Fibroblast of lung (primary cell): Measurements from ENCODE around the gene CCDC92. TPM values are rescaled to one million over a fixed set of nuclear protein-coding genes. Genes with fewer than 3 reads are reported as not detected.
A peak's percentile ranks its signal among the peaks of the same experiment; 100 is the strongest.

Source experiments
- DNase-seq, 2 donors: peaks; one replicate each; pipeline versions ENCODE4 v3.0.0 to v3.0.0-alpha.2; 2010; ENCODE audit warnings: low read depth in 2 of 2
- H2AFZ ChIP-seq: 2 replicates; pipeline ENCODE4 v1.5.1; 2012; ENCODE audit warnings: low read length, control low read depth, inconsistent platforms
- H3K27ac ChIP-seq: 2 replicates; pipeline ENCODE4 v1.5.1; 2011; ENCODE audit warnings: low read length, control low read depth; ENCODE audit not compliant: insufficient read depth
- H3K27me3 ChIP-seq: 2 replicates; pipeline ENCODE4 v1.5.1; 2011; ENCODE audit warnings: mild to moderate bottlenecking, low read length; ENCODE audit not compliant: control insufficient read depth, insufficient read depth
- H3K36me3 ChIP-seq: 2 replicates; pipeline ENCODE4 v1.5.1; 2011; ENCODE audit warnings: low read length; ENCODE audit not compliant: control insufficient read depth, insufficient read depth
- H3K4me1 ChIP-seq: 2 replicates; pipeline ENCODE4 v1.5.1; 2011; ENCODE audit warnings: low read length; ENCODE audit not compliant: control insufficient read depth, insufficient read depth; ENCODE audit errors: extremely low read depth
- H3K4me2 ChIP-seq: 2 replicates; pipeline ENCODE4 v1.5.1; 2011; ENCODE audit warnings: low read length, control low read depth; ENCODE audit not compliant: insufficient read depth; ENCODE audit errors: extremely low read depth
- H3K4me3 ChIP-seq, 4 experiments: fragments of 200-600 bp in 1 of 4; sonication (generic) in 1 of 4; replicated peaks in 1 of 4; 2 replicates each; pipeline ENCODE4 v1.5.1; 2011 to 2016; ENCODE audit warnings: low read length in 4 of 4, low read depth in 3 of 4, mild to moderate bottlenecking in 3 of 4, control low read depth in 2 of 4, inconsistent platforms in 1 of 4, mixed read lengths in 1 of 4; ENCODE audit not compliant: insufficient read depth in 1 of 4; ENCODE audit errors: control extremely low read depth in 1 of 4
- H3K79me2 ChIP-seq: 2 replicates; pipeline ENCODE4 v1.5.1; 2012; ENCODE audit warnings: mild to moderate bottlenecking, low read length, inconsistent platforms; ENCODE audit not compliant: control insufficient read depth, insufficient read depth
- H3K9ac ChIP-seq: 2 replicates; pipeline ENCODE4 v1.5.1; 2011; ENCODE audit warnings: mild to moderate bottlenecking, low read length, control low read depth; ENCODE audit not compliant: insufficient read depth
- H3K9me3 ChIP-seq: 2 replicates; pipeline ENCODE4 v1.5.1; 2012; ENCODE audit warnings: low read depth, low read length; ENCODE audit not compliant: control insufficient read depth, insufficient read depth
- H4K20me1 ChIP-seq: 2 replicates; pipeline ENCODE4 v1.5.1; 2011; ENCODE audit warnings: low read length; ENCODE audit not compliant: control insufficient read depth, insufficient read depth; ENCODE audit errors: extremely low read depth
- EZH2 ChIP-seq: IDR thresholded peaks from 2 replicates; pipeline ENCODE4 v1.5.1; 2012; ENCODE audit warnings: low read length, control low read depth, mild to moderate bottlenecking; ENCODE audit errors: missing control alignments
- polyA plus RNA-seq, 2 donors: library from polyadenylated mRNA; depleted of rRNA in 1 of 2; stranded (reverse) in 1 of 2; unstranded in 1 of 2; fragments of >200 nt; gene quantifications; 2 replicates each; pipeline ENCODE4 v1.2.1, GENCODE V29; 2011 to 2012; ENCODE audit warnings: missing spikeins in 1 of 2
- total RNA-seq: library from RNA; depleted of rRNA; stranded (reverse); fragments of >200 nt; gene quantifications from 2 replicates; pipeline ENCODE4 v1.2.1, GENCODE V29; 2014
- TF ChIP-seq, protein P1 (sequence below), 2 donors: IDR thresholded peaks in 1 of 2; conservative IDR thresholded peaks in 1 of 2; 1 replicate in 1 of 2; 2 replicates in 1 of 2; pipeline ENCODE4 v1.5.1; 2011 to 2012; ENCODE audit warnings: low read length in 2 of 2, control low read depth in 1 of 2, inconsistent platforms in 1 of 2, low read depth in 1 of 2, mild to moderate bottlenecking in 1 of 2

CCDC92 gene
- total and polyA plus RNA-seq, 2 donors (not counting 1 experiment from before 2014, with no cell fraction given): 13.2 to 42.3 TPM

DNA sequence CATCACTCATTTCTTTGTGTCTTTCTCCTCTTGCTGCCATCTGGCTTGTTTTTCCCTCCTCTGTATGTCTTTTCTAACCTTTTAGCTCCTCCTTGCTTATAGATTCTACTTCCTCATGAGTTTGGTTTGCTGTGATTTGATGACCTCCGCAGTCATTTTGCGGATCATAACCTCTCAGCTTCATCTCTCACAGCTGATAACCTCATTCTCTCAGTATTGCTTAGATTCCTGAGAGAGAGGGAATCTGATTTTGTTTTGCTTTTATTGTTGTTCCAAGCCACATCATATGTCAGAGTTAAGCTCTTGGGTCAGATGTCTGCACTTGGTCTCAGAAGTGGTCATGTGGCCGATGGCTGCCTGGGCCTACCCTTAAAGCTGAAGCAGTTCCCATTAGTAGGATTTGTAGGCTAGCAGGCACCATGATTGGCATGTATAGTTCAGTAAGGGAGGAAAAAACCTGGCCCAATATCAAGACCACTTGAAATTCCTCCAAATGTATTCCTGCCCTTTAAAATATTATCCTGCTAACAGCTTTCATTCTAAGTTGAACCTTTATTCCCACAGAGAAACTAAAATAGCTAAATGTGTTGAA is 13.8 kb upstream of the CCDC92 start:
- Histone ChIP-seq H3K4me1 (peaks cover 3% of the 10 kb centered on the region), H3K27ac (no peak overlapping the region), H3K27me3 (no peaks in the 10 kb centered on the region), H3K36me3 (peaks cover 7% of the 10 kb centered on the region), H2AFZ (no peak overlapping the region), H3K9ac (no peak overlapping the region), H3K4me2 (no peak overlapping the region), H3K9me3 (no peaks in the 10 kb centered on the region), H3K79me2 (peaks cover 2% of the 10 kb centered on the region), H3K4me3 (no peak overlapping the region), H4K20me1 (no peaks in the 10 kb centered on the region)
- TF ChIP-seq, protein P1, sequence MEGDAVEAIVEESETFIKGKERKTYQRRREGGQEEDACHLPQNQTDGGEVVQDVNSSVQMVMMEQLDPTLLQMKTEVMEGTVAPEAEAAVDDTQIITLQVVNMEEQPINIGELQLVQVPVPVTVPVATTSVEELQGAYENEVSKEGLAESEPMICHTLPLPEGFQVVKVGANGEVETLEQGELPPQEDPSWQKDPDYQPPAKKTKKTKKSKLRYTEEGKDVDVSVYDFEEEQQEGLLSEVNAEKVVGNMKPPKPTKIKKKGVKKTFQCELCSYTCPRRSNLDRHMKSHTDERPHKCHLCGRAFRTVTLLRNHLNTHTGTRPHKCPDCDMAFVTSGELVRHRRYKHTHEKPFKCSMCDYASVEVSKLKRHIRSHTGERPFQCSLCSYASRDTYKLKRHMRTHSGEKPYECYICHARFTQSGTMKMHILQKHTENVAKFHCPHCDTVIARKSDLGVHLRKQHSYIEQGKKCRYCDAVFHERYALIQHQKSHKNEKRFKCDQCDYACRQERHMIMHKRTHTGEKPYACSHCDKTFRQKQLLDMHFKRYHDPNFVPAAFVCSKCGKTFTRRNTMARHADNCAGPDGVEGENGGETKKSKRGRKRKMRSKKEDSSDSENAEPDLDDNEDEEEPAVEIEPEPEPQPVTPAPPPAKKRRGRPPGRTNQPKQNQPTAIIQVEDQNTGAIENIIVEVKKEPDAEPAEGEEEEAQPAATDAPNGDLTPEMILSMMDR (conservative IDR thresholded peaks at IDR 0.05 in 1 of 2, IDR thresholded peaks at IDR 0.05 in 1 of 2; ENCODE audit: low read depth in 1 of 2, low read length in 2 of 2): no peak
- TF ChIP-seq EZH2: no peak
- no peak for DNase-seq

DNA sequence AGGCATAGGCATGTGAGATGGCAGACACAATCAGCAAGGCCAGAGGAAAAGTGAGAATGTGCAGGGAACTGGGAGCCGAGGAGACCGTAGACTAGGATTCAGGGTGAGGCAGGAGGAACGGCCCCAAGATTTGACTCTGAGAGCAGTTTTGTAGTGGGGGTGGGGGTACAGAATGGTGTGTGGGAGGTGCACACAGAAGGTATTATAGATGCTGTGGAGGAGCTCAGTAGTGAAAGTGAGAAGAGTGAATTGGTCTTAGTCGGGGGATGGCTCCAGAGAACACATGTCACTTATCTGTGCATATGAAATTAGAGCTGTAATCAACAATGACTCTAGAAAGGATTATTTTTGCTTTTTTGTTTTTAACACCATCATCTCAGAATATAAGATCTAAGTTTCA is 12.3 kb upstream of the CCDC92 start:
- Histone ChIP-seq H3K36me3 (peaks cover 6% of the 10 kb centered on the region), H3K4me2 (no peak overlapping the region), H3K27me3 (no peaks in the 10 kb centered on the region), H2AFZ (no peak overlapping the region), H3K4me3 (no peak overlapping the region), H3K9ac (no peak overlapping the region), H3K79me2 (peaks cover 2% of the 10 kb centered on the region), H3K27ac (no peak overlapping the region), H4K20me1 (no peaks in the 10 kb centered on the region), H3K9me3 (no peaks in the 10 kb centered on the region), H3K4me1 (no peaks in the 10 kb centered on the region)
- no peak for DNase-seq
- no peak for TF ChIP-seq EZH2
- TF ChIP-seq, protein P1 (conservative IDR thresholded peaks at IDR 0.05 in 1 of 2, IDR thresholded peaks at IDR 0.05 in 1 of 2; ENCODE audit: low read depth in 1 of 2, low read length in 2 of 2): no peak

DNA sequence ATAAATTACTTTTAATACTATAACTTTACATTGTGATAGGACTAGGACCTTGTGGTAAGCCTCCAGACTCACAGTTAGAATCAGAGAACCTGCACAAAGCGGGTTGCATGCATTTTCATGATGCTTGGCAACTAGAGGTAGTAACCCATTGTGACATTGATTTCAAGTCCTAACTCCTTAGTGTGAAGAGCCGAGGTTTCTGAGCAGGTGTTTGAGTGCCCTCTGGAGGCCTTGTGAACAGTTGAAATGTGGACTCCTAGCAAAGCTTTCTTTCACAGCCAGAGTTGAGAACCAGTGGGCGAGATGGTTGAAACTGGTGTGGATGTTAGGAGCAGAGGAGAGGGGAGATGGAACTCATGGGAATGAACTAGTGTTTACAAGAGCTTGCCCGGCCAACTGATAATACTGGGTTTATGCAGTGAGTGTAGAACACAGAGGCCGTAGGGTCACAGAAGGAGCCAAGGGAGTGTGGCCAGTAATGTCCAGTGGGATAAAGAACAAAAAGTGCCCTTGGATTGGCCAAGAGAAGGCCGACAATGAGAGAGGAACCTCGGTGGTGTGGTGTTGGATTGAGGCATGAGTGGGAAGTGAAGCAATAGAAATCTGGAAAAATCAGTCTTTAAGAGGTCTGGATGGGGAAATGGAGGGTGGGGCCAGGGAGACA is 11.3 kb upstream of the CCDC92 start:
- no peak overlapping the region for H2AFZ ChIP-seq
- H3K4me1 ChIP-seq: no peaks in the 10 kb centered on the region
- H3K27me3 ChIP-seq: no peaks in the 10 kb centered on the region
- peaks cover 2% of the 10 kb centered on the region for H3K79me2 ChIP-seq
- DNase-seq: peak; percentile 61 to 81
- no peak overlapping the region for H3K4me3 ChIP-seq
- no peak overlapping the region for H3K9ac ChIP-seq
- TF ChIP-seq, protein P1 (conservative IDR thresholded peaks at IDR 0.05 in 1 of 2, IDR thresholded peaks at IDR 0.05 in 1 of 2; ENCODE audit: low read depth in 1 of 2, low read length in 2 of 2): peak; percentile 69 to 73
- TF ChIP-seq EZH2: no peak
- H3K36me3 ChIP-seq: peaks cover 4% of the 10 kb centered on the region
- H3K27ac ChIP-seq: no peak overlapping the region
- no peaks in the 10 kb centered on the region for H3K9me3 ChIP-seq
- no peaks in the 10 kb centered on the region for H4K20me1 ChIP-seq
- no peak overlapping the region for H3K4me2 ChIP-seq
